RPMI7951 (cell line): Measurements from ENCODE around the gene CFAP69. TPM values are rescaled to one million over a fixed set of nuclear protein-coding genes. Genes with fewer than 3 reads are reported as not detected.

ENCODE experiments used
- DNase-seq: peaks from one replicate; pipeline ENCODE4 v3.0.0-alpha.2; 2012; ENCODE audit warnings: low read depth
- total RNA-seq: library from RNA; depleted of rRNA; stranded (reverse); fragments of >200 nt; shearing (Covaris generic); gene quantifications from 2 replicates; pipeline ENCODE4 v1.2.3, GENCODE V29; 2014; rRNA removed

CFAP69 gene, protein sequence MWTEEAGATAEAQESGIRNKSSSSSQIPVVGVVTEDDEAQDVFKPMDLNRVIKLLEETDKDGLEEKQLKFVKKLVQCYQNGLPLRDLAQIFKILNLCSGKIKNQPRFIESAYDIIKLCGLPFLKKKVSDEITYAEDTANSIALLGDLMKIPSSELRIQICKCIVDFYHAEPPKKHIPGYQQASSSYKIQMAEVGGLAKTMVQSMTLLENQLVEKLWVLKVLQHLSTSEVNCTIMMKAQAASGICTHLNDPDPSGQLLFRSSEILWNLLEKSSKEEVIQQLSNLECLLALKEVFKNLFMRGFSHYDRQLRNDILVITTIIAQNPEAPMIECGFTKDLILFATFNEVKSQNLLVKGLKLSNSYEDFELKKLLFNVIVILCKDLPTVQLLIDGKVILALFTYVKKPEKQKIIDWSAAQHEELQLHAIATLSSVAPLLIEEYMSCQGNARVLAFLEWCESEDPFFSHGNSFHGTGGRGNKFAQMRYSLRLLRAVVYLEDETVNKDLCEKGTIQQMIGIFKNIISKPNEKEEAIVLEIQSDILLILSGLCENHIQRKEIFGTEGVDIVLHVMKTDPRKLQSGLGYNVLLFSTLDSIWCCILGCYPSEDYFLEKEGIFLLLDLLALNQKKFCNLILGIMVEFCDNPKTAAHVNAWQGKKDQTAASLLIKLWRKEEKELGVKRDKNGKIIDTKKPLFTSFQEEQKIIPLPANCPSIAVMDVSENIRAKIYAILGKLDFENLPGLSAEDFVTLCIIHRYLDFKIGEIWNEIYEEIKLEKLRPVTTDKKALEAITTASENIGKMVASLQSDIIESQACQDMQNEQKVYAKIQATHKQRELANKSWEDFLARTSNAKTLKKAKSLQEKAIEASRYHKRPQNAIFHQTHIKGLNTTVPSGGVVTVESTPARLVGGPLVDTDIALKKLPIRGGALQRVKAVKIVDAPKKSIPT
- 2.1 and 4.2 TPM in 2 replicates for total RNA-seq

DNA sequence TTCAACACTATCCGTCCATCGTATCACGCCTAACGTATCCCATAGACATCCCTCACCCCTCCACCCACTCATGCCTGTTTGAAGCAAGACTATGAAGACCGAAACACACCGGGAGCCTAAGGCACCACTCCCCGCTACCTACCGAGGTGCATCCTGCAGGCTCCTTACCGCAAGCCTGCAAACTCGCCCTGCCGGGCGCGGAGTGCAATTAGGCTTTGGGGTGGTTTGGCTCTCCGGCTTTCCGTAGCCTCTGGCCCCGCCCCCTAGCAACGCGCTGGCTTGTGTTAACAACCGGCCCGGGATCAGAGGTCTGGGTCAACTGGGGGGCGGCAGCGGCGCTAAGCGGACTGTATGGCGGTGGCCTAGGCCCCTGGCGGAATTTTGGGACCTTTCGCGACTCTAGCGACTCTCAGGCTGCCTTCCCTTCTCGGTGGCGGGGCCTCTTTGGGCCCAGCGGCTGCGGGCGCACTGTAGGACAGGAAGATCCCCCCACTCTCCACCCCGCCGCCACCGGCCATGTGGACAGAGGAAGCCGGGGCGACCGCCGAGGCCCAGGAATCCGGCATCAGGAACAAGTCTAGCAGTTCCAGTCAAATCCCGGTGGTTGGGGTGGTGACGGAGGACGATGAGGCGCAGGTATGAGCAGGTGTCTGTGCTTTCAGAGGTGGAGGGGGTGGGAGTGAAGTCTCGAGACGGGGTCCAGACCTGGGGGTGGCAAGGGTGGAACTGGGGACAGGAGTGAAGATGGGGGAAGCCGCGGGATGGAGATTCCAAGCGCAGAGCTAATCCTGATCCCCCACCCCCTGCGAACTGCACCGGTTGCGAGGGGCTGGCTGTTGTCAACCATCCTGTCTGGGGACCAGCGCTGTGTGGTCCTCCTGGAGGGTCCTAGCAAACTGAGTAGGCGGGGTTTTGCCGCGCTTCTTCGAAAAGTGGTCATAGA is at the start of gene CFAP69:
Gene CFAP69 (plus strand): TSS at position 266 of the 943 bp plus-strand sequence. CDS start 251 bp downstream, at position 517.
- DNase-seq = peak; percentile 84

DNA sequence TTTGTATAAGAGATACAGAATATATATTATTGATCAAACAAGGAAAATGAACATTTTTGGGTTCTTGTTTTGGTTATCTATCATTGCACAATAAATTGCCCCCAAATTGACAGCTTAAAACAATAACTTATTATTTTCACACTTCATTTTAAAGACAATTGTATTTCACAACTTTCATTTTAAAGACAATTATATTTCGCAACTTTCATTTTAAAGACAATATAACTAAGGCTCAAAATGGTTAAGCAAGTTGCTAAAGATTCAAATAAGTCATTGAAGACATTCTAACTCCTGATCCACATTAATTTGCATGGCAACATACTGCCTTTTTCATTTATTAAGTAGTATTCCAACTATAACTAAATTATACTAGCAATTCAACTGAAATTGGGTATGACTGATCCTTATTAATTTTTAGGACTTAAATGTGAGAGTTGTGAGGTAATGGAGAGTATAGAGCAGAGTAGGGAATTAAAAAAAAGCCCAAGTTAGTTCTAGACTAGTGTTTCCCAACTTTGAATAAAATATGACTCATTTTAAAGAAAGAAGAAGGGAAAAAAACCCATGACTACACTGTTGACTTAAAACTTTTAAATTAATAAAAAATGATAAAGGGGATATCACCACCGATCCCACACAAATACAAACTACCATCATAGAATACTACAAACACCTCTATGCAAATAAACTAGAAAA is 43.3 kb upstream of the CFAP69 start:
- no peak for DNase-seq

DNA sequence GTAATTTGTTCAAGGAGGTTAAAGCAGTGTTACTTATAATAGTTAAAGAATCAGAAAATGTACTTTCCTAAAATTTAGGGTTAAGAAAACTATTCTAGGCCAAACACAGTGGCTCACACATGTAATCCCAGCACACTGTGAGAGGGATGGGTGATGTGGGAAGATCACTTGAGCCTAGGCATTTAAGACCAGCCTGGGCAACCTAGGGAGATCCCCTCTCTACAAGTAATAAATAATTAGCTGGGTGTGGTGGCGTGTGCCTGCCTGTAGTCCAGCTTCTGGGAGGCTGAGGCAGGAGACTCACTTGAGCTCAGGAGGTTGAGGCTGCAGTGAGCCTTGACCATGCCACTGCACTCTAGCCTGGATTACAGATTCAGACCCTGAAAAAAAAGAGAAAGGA is 37.0 kb upstream of the CFAP69 start:
- DNase-seq = no peak

DNA sequence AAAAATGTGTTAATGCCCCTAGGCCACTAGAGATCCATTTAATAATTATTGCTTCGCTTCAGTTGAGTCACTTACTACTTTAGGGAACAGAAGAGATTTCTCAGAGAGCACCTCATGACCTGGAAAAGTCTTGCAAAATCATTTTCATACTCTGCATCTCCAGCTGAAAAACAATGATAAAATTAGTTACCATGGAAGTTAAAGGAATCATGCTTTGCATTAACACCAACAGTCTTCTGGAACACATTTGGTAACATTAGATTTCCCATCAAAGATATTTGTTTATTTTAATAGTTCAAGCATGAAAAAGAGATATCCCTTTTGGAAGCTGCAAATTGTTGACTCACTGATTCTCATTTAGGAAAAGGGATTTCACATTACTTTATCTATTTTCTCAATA is 35.2 kb upstream of the CFAP69 start:
- no peak for DNase-seq

DNA sequence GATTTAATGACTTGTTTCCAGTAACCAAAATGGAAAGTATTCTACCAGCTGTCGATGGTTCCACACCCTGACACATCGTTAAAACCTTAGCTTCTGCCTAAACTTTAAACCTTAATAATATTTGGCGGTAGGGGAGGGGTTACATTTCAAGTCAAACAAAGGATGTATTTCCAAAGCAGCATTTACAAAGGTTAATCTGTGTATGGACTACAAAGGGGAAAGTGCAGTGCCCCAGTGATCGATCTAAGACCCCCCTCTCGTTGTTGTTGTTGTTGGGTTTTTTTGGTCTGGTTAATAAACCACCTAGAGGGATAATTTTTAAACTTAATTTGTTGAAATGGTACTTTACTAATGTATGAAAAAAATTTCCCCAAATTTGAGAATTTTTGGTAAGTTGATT is 34.5 kb upstream of the CFAP69 start:
- DNase-seq = no peak

DNA sequence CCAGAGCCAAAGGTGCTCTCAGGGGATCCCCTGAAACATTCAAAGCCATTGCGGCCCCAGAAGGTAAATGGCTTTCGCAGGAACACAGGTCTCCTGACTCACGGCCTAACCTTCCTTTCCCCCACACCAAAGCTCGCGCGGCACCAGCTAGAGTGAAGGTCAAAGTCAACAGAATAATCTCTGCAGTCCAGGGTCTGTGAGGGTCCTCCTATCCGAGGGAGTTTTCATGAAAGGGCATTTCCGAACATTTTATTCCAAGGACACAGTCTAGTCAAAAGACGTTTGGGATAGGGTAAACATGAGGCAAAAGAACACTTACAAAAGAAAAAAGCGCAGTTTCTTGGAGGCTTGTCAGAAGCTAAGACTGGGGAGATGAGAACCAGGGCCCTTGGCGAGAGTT is 34.0 kb upstream of the CFAP69 start:
- DNase-seq = peak; percentile 3

DNA sequence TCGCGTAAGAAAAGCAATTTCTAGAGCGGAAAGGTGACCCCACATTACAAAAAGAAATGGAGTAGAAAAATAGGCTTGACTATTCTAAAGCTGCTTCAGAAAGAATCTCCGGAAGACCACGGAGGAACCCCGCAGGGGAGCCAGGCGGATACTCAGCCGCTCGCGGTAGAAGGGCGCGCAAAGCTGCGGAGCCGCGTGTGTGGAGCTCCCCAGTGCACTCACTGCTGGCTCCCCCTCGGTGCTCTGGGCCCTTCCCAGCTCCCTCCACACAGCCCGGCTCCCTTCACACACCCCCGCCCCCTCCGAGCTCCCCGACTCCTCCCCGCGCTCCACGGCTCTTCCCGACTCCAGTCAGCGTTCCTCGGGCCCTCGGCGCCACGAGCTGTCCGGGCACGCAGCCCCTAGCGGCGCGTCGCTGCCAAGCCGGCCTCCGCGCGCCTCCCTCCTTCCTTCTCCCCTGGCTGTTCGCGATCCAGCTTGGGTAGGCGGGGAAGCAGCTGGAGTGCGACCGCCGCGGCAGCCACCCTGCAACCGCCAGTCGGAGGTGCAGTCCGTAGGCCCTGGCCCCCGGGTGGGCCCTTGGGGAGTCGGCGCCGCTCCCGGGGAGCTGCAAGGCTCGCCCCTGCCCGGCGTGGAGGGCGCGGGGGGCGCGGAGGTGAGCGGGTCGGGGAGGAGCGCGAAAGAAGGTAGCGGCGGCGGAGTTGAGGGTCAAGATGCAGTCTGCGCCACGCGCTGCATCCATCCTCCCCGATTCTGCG is 33.4 kb upstream of the CFAP69 start, which contains the start of gene STEAP2:
Gene STEAP2 (plus strand): TSS at position 350 of the 758 bp plus-strand sequence. CDS start 13,343 bp downstream, outside the sequence.
- DNase-seq = peak; percentile 93

DNA sequence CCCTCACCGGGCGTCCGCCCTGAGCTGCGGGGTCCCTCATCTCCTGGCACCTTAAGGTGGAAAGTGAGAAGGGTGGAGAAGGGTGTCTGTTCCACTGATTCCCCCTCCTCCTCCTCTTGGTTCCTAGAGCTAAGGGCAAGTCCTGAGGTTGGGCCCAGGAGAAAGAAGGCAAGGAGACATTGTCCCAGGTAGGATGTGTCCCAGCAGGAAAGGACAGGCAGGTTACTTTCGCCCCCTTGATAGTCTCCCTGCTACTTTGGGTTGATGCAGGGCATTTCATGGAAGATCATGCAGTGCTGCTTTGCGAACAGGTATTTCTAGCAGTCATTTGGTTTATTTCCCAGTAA is 32.9 kb upstream of the CFAP69 start:
- no peak for DNase-seq

DNA sequence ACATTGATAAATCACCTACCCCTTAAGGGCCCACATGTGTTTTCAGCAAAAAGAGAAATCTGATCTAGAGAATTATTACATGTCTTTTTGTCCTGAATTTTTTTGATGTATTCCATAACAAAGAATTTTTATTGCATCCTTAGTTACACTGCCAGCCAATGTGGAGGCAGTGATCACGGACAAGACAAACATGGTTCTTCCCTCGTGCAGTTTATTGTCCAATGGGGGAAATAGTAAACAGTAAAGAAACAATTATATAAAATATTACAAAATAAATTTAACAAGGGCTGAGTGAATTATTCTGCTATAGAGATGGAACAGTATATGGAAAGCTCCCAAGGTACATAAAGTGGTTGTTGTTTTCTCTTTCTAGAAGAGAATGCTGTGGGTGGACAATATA is 31.5 kb upstream of the CFAP69 start:
- no peak for DNase-seq

DNA sequence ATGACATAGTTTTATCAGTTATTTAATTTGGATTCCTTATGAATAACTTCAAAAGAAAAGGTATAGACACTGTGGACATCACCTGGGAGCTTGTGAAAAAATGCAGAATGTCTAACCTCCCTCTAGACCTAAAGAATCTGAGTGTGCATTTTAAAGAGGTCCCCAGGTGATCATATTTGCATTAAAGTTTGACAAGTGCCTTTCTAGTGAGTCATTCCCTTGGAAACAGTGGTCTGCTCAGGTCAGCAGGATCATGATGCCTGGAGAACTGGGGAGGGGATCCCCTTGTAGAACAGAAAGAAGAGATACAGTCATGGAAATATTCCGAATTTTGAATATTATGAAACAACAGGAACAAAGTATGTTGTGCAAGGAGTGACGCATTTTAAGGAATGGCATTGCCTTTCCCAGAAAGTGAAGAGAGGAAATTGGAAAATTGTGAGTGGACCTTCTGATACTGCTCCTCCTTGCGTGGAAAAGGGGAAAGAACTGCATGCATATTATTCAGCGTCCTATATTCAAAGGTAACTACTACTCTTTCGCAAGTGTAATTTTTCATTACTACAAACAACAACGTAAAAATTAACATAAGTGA is 28.8 kb upstream of the CFAP69 start:
- no peak for DNase-seq

DNA sequence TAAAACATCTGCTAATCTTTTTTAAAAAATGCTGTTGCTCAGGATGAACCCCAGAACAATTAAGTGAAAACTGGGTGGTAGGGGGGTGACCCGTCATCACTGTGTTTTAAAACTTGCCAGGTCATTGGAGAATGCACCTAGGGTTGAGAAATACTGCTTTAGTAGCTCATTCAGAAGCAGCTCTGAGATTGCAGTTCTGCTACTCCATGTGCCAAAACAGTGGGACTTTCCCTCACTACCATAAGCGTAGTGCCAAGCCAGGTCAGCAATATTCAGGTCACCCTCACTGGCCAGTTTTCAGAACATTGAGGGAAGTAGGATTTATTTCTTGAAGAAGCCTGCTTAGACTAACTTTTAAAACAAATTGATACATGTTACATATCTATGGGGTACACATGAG is 28.2 kb upstream of the CFAP69 start:
- no peak for DNase-seq

DNA sequence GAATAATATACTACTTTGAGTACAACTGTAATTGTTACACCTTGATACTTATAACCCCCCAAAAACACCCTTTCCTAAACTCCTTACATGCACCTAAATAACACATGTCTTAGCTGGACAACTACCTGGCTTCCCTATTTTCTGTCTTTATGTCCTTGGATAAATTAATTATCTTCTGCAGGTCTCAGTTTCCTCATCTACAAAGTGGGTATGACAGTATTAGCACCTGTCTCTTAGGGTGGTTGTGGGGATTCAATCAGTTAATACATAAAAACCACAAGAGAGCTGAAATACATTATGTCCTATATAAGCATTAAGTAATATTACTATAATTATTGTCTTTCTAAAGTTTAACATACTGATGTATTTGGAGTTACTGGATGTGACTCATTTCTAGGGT is 22.6 kb upstream of the CFAP69 start:
- no peak for DNase-seq

DNA sequence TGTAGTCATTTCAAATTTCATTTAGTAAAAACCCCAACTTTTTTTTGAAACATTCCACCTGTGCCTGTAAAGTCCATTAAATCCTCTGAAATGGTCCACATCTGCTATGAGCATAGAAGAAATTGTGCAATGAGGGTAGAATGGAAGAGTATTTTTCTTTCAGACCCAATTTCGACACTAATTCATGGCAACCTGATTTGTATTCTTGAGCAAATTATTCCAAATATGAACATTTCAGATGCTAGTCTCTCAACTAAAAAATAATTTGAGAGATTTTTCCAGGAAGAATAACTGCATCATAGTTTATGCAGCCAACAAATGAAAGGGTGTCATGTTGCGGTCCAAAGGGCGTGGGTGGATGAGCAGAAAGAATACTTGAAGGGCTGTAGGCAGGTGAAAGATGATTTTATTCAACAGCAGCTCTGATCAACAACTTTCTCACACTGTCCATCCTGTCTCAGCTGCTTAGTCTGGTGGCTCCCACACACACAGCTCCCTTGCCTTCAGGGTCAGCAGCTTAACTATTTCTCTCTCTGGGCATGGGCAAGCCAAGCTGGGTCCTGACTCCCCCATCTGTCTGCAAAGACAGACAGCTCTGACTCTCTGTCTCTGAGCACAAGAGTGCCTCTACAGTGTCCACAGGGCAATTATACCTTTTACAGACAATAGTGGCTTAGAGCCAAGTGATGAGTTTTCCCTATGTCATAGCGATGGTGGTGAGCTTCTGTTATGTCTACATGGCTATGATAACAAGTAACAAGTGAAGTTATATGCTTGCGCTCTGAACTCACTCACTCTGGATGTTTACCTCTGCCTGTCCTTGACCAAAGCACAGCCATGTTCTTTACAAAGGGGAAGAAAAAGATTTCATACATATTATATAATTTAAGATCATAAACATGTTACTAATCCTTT is 21.9 kb upstream of the CFAP69 start:
- DNase-seq = peak; percentile 74

DNA sequence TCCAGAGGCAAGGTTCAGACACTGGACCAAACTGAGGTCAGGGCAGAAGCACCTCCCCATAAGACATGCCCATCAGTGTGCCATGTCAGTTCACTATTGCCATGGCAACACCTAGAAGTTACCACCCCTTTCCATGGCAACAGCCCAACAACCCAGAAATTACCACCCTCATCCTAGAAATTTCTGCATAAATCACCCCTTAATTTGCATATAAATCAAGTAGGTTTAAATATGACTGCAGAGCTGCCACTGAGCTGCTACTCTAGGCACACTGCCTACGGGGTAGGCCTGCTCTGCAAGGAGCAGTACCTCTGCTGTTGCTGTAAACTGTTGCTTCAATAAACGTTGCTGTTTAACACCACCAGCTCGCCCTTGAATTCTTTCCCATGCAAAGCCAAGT is 20.8 kb upstream of the CFAP69 start:
- DNase-seq = no peak

DNA sequence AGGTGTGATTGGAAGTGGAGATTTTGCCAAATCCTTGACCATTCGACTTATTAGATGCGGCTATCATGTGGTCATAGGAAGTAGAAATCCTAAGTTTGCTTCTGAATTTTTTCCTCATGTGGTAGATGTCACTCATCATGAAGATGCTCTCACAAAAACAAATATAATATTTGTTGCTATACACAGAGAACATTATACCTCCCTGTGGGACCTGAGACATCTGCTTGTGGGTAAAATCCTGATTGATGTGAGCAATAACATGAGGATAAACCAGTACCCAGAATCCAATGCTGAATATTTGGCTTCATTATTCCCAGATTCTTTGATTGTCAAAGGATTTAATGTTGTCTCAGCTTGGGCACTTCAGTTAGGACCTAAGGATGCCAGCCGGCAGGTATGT is 19.8 kb upstream of the CFAP69 start:
- no peak for DNase-seq

DNA sequence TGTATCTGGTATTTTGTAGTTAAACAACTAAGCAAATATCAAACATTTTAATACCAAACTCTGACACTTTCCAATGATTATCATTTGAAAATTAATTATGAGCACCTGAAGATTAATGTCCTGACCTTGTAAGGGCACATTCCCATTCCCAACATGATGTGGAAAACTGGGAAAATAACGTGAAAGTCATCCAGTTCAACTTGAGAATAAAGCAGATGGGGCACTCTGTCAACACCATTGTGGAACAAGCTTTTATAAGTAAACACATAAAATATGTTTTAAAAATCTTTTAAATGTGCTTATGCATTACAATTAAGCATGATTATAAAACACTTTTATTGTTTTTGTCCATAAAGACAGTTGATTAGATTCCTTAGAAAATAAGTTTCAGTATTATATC is 19.4 kb upstream of the CFAP69 start:
- no peak for DNase-seq

DNA sequence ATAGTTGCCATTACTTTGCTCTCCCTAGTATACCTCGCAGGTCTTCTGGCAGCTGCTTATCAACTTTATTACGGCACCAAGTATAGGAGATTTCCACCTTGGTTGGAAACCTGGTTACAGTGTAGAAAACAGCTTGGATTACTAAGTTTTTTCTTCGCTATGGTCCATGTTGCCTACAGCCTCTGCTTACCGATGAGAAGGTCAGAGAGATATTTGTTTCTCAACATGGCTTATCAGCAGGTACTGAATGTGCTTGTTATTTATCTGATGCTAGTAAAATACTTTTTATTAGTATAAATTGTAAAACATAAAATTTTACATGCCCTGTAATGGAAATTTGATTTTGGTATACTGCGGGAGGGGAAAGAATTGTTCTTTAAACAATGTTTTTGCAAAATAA is 17.7 kb upstream of the CFAP69 start:
- no peak for DNase-seq

DNA sequence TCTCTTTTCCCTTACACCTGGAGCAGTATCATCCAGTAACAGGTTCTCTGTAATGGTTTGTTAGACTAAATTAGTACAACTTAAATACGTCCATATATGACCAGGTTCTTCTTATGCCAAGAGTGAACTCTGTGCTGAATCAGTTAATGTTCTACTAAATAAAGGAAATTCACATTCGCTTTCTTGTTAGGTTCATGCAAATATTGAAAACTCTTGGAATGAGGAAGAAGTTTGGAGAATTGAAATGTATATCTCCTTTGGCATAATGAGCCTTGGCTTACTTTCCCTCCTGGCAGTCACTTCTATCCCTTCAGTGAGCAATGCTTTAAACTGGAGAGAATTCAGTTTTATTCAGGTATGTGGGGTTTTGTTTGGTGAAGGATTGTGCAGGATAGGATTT is 15.3 kb upstream of the CFAP69 start:
- no peak for DNase-seq

DNA sequence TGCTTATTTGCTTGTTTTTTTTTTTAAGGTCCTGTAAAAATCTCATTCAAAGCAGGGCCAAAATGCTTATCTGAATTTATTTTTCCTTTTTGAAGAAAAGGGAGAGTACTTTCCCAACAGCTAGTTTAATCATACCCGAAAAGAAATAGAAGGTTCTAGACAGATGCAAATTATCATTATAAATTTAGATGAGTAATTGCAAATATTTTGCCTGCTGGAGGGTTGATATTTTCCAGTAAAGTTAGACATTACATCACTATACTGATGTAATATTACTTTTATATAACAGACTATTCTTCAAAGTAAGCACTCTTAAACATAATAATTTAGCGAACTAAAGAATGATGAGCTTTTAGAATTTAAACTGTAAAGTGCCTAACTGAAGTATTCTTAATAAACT is 14.1 kb upstream of the CFAP69 start:
- no peak for DNase-seq
